ENCODE results near the gene SUPT3H. TPM values are rescaled to one million over a fixed set of nuclear protein-coding genes. Genes with fewer than 3 reads are reported as not detected.
A peak's percentile ranks its signal among the peaks of the same experiment; 100 is the strongest.
"Not testable (repeated sequence)": the region's sequence is repeated elsewhere in the genome, so short reads cannot be mapped to it uniquely, and the experiment has no call there.

Gene SUPT3H
- total and polyA plus RNA-seq, 2 experiments from 2014 or later, result 12.4 to 19.4 TPM

DNA sequence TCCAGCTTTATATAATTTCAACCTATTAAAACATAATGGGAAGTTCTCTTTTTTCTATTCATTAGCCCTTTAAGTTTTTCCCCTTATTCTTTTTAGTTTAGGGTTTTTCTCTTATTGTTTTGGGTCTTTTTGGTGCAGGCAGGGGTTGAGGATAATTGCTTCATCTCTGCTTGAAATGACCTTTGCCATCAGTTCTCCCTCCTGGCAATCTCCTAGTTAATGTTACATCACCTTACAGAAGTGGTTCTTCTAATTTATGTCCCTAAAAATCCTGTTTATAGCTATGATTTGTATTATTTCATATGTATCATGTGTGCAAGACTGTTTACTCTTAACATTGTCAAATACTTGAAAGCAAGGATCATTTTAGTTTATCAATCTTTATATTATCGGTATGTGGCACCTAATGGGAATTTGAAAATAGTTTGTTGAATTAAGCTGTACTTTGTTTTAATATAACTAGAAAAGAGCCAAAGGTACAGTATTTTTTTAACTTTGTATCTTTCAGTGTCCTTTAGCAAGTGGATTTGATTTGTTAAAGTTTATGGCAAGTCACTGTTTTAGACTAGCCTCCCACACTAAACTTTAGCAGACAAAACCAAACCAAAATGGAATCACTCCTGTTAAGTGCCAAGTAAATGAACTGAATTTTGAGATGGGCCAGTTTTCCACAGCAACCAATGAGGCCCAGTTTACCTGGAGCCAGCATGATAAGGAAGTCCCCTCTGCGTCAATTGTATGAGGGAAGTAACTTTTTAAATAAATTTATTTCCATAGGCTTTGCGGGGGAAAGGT lies 76.2 kb downstream of the SUPT3H start:
- H3K27me3 ChIP-seq, result no peaks in the 10 kb centered on the region
- H3K4me1 ChIP-seq (ENCODE audit: low read depth), result no peaks in the 10 kb centered on the region
- no peak overlapping the region for H3K27ac ChIP-seq
- TF ChIP-seq, protein P1, sequence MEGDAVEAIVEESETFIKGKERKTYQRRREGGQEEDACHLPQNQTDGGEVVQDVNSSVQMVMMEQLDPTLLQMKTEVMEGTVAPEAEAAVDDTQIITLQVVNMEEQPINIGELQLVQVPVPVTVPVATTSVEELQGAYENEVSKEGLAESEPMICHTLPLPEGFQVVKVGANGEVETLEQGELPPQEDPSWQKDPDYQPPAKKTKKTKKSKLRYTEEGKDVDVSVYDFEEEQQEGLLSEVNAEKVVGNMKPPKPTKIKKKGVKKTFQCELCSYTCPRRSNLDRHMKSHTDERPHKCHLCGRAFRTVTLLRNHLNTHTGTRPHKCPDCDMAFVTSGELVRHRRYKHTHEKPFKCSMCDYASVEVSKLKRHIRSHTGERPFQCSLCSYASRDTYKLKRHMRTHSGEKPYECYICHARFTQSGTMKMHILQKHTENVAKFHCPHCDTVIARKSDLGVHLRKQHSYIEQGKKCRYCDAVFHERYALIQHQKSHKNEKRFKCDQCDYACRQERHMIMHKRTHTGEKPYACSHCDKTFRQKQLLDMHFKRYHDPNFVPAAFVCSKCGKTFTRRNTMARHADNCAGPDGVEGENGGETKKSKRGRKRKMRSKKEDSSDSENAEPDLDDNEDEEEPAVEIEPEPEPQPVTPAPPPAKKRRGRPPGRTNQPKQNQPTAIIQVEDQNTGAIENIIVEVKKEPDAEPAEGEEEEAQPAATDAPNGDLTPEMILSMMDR (IDR thresholded peaks at IDR 0.05; ENCODE audit: low read depth, low read length), result no peak
- DNase-seq (ENCODE audit: low read depth in 1 of 2, low spot score in 1 of 2), result no peak
- H3K36me3 ChIP-seq, result no peaks in the 10 kb centered on the region
- H3K9me3 ChIP-seq (ENCODE audit: low read depth), result no peaks in the 10 kb centered on the region
- no peak overlapping the region for H3K4me3 ChIP-seq

DNA sequence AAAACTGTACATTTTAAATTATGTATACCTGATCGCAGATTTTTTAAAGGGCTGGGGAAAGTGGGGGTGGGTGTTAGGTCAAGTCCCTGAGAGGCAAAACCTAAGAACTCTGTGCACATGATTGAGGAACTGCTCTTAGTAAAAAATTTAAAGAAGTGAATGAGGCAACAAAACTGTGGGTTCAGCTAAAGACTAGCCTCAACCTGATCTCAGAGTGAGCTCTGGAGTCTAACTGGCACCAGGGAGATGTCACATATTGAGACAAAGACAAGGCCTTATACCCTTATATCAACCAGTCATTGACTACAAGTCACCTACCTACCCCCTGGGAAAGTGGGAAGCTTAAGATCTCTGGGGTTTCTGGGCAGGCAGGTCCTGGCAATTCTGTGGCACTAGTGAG lies 77.0 kb downstream of the SUPT3H start:
- H3K9me3 ChIP-seq (ENCODE audit: low read depth), result no peaks in the 10 kb centered on the region
- DNase-seq (ENCODE audit: low read depth in 1 of 2, low spot score in 1 of 2), result no peak
- no peaks in the 10 kb centered on the region for H3K4me1 ChIP-seq (ENCODE audit: low read depth)
- no peaks in the 10 kb centered on the region for H3K36me3 ChIP-seq
- H3K27me3 ChIP-seq, result no peaks in the 10 kb centered on the region
- no peak overlapping the region for H3K27ac ChIP-seq
- H3K4me3 ChIP-seq, result no peak overlapping the region
- TF ChIP-seq, protein P1 (IDR thresholded peaks at IDR 0.05; ENCODE audit: low read depth, low read length), result no peak

GRCh38 chr6:45299096-45299581 lies 78.6 kb downstream of the SUPT3H start:
- no peaks in the 10 kb centered on the region for H3K27me3 ChIP-seq
- H3K4me3 ChIP-seq, result no peak overlapping the region
- no peak overlapping the region for H3K27ac ChIP-seq
- no peaks in the 10 kb centered on the region for H3K9me3 ChIP-seq (ENCODE audit: low read depth)
- TF ChIP-seq, protein P1 (IDR thresholded peaks at IDR 0.05; ENCODE audit: low read depth, low read length), result no peak
- DNase-seq (ENCODE audit: low read depth in 1 of 2, low spot score in 1 of 2), result no peak
- no peaks in the 10 kb centered on the region for H3K36me3 ChIP-seq
- no peaks in the 10 kb centered on the region for H3K4me1 ChIP-seq (ENCODE audit: low read depth)

DNA sequence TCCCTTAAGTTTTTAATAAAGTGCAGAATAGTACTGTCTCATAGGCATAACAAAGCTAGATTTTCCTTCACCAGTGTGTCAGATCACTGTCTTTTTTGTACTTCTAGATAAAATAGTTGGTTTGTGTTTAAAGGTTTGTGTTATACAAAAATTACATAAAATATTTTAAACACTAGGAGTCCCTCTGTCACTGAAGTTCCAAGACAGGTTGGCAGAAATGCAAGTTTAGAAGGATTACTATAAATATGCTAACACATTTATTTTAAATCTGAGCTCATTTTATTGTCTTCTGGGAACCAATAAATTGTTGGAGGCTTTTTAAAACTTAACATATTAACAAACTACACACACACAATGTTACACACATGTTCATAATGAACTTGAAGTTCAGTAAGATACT lies 80.4 kb downstream of the SUPT3H start:
- no peaks in the 10 kb centered on the region for H3K4me1 ChIP-seq (ENCODE audit: low read depth)
- H3K36me3 ChIP-seq, result no peaks in the 10 kb centered on the region
- DNase-seq (ENCODE audit: low read depth in 1 of 2, low spot score in 1 of 2), result no peak
- no peak overlapping the region for H3K27ac ChIP-seq
- no peaks in the 10 kb centered on the region for H3K9me3 ChIP-seq (ENCODE audit: low read depth)
- H3K27me3 ChIP-seq, result no peaks in the 10 kb centered on the region
- TF ChIP-seq, protein P1 (IDR thresholded peaks at IDR 0.05; ENCODE audit: low read depth, low read length), result no peak
- no peak overlapping the region for H3K4me3 ChIP-seq

- H3K27ac ChIP-seq; H3K36me3 ChIP-seq; H3K27me3 ChIP-seq; H3K4me1 ChIP-seq (ENCODE audit: low read depth); H3K4me3 ChIP-seq; H3K9me3 ChIP-seq (ENCODE audit: low read depth): not testable (repeated sequence)
- DNase-seq (ENCODE audit: low read depth in 1 of 2, low spot score in 1 of 2), result peak in 1 of 2 donors; percentile 37
These were observed 83.6 kb downstream of the SUPT3H start for GRCh38 chr6:45294065-45294701.

GRCh38 chr6:45293306-45293705 lies 84.4 kb downstream of the SUPT3H start:
- no peak overlapping the region for H3K27ac ChIP-seq
- no peak for DNase-seq (ENCODE audit: low read depth in 1 of 2, low spot score in 1 of 2)
- no peak overlapping the region for H3K4me3 ChIP-seq
- H3K36me3 ChIP-seq, result no peaks in the 10 kb centered on the region
- H3K27me3 ChIP-seq, result no peaks in the 10 kb centered on the region
- TF ChIP-seq, protein P1 (IDR thresholded peaks at IDR 0.05; ENCODE audit: low read depth, low read length), result no peak
- no peaks in the 10 kb centered on the region for H3K9me3 ChIP-seq (ENCODE audit: low read depth)
- no peaks in the 10 kb centered on the region for H3K4me1 ChIP-seq (ENCODE audit: low read depth)
